HuH-7.5 (cell line): Measurements from ENCODE around the gene TMEM19.
"Not testable (repeated sequence)": the region's sequence is repeated elsewhere in the genome, so short reads cannot be mapped to it uniquely, and the experiment has no call there.

Source experiments
- DNase-seq: peaks from one replicate; pipeline ENCODE4 v3.0.0; 2011; ENCODE audit warnings: low spot score

The TMEM19 gene

GRCh38 chr12:71666259-71666658, 19.6 kb upstream of the TMEM19 start:
- no peak for DNase-seq

GRCh38 chr12:71671311-71671710, 14.6 kb upstream of the TMEM19 start:
- DNase-seq: no peak

GRCh38 chr12:71671816-71672215, 14.1 kb upstream of the TMEM19 start:
- no peak for DNase-seq

- no peak for DNase-seq
Observed at GRCh38 chr12:71682466-71682865, 3.4 kb upstream of the TMEM19 start.

GRCh38 chr12:71683633-71684032, 2.2 kb upstream of the TMEM19 start:
- no peak for DNase-seq

- no peak for DNase-seq
Observed at GRCh38 chr12:71684081-71684480, 1.8 kb upstream of the TMEM19 start.

GRCh38 chr12:71685312-71685906, 473 bp upstream of the TMEM19 start:
- DNase-seq: no peak

- DNase-seq: no peak
Observed at GRCh38 chr12:71686658-71687025, 760 bp downstream of the TMEM19 start.

GRCh38 chr12:71687172-71687571, 1.3 kb downstream of the TMEM19 start:
- not testable (repeated sequence) for DNase-seq

- no peak for DNase-seq
Observed at GRCh38 chr12:71688961-71689570, 3.2 kb downstream of the TMEM19 start.

- DNase-seq: no peak
Observed at GRCh38 chr12:71691504-71692129, 5.7 kb downstream of the TMEM19 start.

GRCh38 chr12:71693126-71693525, 7.2 kb downstream of the TMEM19 start:
- no peak for DNase-seq

GRCh38 chr12:71693651-71694050, 7.8 kb downstream of the TMEM19 start:
- DNase-seq: not testable (repeated sequence)

GRCh38 chr12:71694099-71694820, 8.4 kb downstream of the TMEM19 start:
- no peak for DNase-seq

- no peak for DNase-seq
Observed at GRCh38 chr12:71695782-71696181, 9.9 kb downstream of the TMEM19 start.

- not testable (repeated sequence) for DNase-seq
Observed at GRCh38 chr12:71702181-71702580, 16.3 kb downstream of the TMEM19 start.

- DNase-seq: no peak
Observed at GRCh38 chr12:71702590-71702989, 16.7 kb downstream of the TMEM19 start.

GRCh38 chr12:71703206-71703605, 17.3 kb downstream of the TMEM19 start:
- no peak for DNase-seq

GRCh38 chr12:71704920-71705319, 19.0 kb downstream of the TMEM19 start:
- DNase-seq: no peak

- no peak for DNase-seq
Observed at GRCh38 chr12:71708658-71709057, 22.8 kb downstream of the TMEM19 start.

- DNase-seq: no peak
Observed at GRCh38 chr12:71710276-71711125, 24.6 kb downstream of the TMEM19 start.

- no peak for DNase-seq
Observed at GRCh38 chr12:71718611-71719010, 32.7 kb downstream of the TMEM19 start.
